Mammary epithelial cell (primary cell): Measurements from ENCODE around the gene PGRMC1.

Source experiments
- EZH2 ChIP-seq: IDR thresholded peaks from 2 replicates; pipeline ENCODE4 v1.6.1; 2012; ENCODE audit warnings: low read length, inconsistent platforms, borderline replicate concordance
- TF ChIP-seq, protein P1 (sequence below), 2 donors: IDR thresholded peaks in 1 of 2; conservative IDR thresholded peaks in 1 of 2; 2 replicates each; pipeline ENCODE4 v1.5.1; 2011 to 2012; ENCODE audit warnings: inconsistent platforms in 2 of 2, low read length in 2 of 2, mild to moderate bottlenecking in 2 of 2, control low read depth in 1 of 2, low read depth in 1 of 2; ENCODE audit not compliant: insufficient read depth in 1 of 2; ENCODE audit errors: extremely low read depth in 1 of 2

DNA sequence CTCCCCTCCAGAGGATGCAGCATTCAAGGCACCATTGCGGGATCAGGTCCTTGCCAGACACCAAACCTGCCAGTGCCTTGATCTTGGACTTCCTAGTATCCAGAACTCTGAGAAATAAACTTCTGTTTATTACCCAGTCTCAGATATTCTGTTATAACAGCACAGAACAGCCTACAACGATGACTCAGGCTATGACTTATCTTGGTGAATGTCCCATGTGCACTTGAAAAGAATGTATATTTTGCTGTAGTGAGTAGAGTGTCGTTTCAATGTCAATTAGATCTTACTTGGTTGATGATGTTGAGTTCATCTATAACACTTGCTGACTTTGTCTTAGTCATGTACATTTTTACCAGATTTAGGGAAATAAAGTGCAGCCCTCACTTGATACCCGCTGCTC lies 34.5 kb upstream of the PGRMC1 start:
- TF ChIP-seq, protein P1, sequence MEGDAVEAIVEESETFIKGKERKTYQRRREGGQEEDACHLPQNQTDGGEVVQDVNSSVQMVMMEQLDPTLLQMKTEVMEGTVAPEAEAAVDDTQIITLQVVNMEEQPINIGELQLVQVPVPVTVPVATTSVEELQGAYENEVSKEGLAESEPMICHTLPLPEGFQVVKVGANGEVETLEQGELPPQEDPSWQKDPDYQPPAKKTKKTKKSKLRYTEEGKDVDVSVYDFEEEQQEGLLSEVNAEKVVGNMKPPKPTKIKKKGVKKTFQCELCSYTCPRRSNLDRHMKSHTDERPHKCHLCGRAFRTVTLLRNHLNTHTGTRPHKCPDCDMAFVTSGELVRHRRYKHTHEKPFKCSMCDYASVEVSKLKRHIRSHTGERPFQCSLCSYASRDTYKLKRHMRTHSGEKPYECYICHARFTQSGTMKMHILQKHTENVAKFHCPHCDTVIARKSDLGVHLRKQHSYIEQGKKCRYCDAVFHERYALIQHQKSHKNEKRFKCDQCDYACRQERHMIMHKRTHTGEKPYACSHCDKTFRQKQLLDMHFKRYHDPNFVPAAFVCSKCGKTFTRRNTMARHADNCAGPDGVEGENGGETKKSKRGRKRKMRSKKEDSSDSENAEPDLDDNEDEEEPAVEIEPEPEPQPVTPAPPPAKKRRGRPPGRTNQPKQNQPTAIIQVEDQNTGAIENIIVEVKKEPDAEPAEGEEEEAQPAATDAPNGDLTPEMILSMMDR (conservative IDR thresholded peaks at IDR 0.05 in 1 of 2, IDR thresholded peaks at IDR 0.05 in 1 of 2; ENCODE audit: extremely low read depth in 1 of 2, insufficient read depth in 1 of 2, low read depth in 1 of 2, low read length in 2 of 2) = no peak
- TF ChIP-seq EZH2 = no peak
